Kidney epithelial cell (primary cell): ENCODE measurements around the gene ZNF573. TPM values are rescaled to one million over a fixed set of nuclear protein-coding genes. Genes with fewer than 3 reads are reported as not detected.
A peak's percentile ranks its signal among the peaks of the same experiment; 100 is the strongest.
"Not testable (repeated sequence)": the region's sequence is repeated elsewhere in the genome, so short reads cannot be mapped to it uniquely, and the experiment has no call there.

ENCODE experiments used
- DNase-seq: peaks from one replicate; pipeline ENCODE4 v3.0.0-alpha.2; 2010; ENCODE audit warnings: low read depth
- H3K27me3 ChIP-seq: 2 replicates; pipeline ENCODE4 v1.6.0; 2011; ENCODE audit warnings: low read length; ENCODE audit not compliant: control insufficient read depth, insufficient read depth
- H3K36me3 ChIP-seq: 2 replicates; pipeline ENCODE4 v1.5.1; 2011; ENCODE audit warnings: low read length; ENCODE audit not compliant: control insufficient read depth, insufficient read depth
- H3K4me3 ChIP-seq: 2 replicates; pipeline ENCODE4 v1.5.1; 2011; ENCODE audit warnings: low read depth, mild to moderate bottlenecking, control low read depth, low read length
- CTCF ChIP-seq: IDR thresholded peaks from 2 replicates; pipeline ENCODE4 v1.5.1; 2011; ENCODE audit warnings: mild to moderate bottlenecking, moderate library complexity, low read length, control low read depth, inconsistent platforms; ENCODE audit not compliant: insufficient read depth, poor library complexity, severe bottlenecking
- total RNA-seq: library from RNA; depleted of rRNA; stranded (reverse); fragments of >200 nt; gene quantifications from 2 replicates; pipeline ENCODE4 v1.2.3, GENCODE V29; 2015

ZNF573 gene
- total RNA-seq: 3.1 and 14.1 TPM in 2 replicates

- peak within 1 kb of the TSS; percentile 93 for H3K4me3 ChIP-seq
- DNase-seq: peak; percentile 70
- no peaks in the 10 kb centered on the region for H3K36me3 ChIP-seq
- peak; percentile 26 for TF ChIP-seq CTCF
- no peaks in the 10 kb centered on the region for H3K27me3 ChIP-seq
These were observed at the start of gene ZNF573 for GRCh38 chr19:37779127-37780005. ZNF573 (minus strand) TSS chr19:37779586; CDS start chr19:37773729, 5,857 bp downstream.

GRCh38 chr19:37817180-37817981 lies 38.0 kb upstream of the ZNF573 start:
- no peak for DNase-seq
- Histone ChIP-seq H3K36me3 (no peaks in the 10 kb centered on the region), H3K27me3 (peaks cover 3% of the 10 kb centered on the region), H3K4me3 (peak overlapping the region; percentile 56)
- TF ChIP-seq CTCF: no peak

- not testable (repeated sequence) for H3K36me3 ChIP-seq, H3K27me3 ChIP-seq, DNase-seq, H3K4me3 ChIP-seq
These were observed 36.2 kb upstream of the ZNF573 start for GRCh38 chr19:37815611-37816010.

- Histone ChIP-seq H3K36me3 (no peaks in the 10 kb centered on the region), H3K27me3 (peaks cover 3% of the 10 kb centered on the region), H3K4me3 (no peak overlapping the region)
- no peak for TF ChIP-seq CTCF
- no peak for DNase-seq
These were observed 34.0 kb upstream of the ZNF573 start for GRCh38 chr19:37813340-37813739.

- Histone ChIP-seq H3K4me3 (no peak overlapping the region), H3K27me3 (no peaks in the 10 kb centered on the region), H3K36me3 (no peaks in the 10 kb centered on the region)
- TF ChIP-seq CTCF: no peak
- no peak for DNase-seq
These were observed 30.0 kb upstream of the ZNF573 start for GRCh38 chr19:37809366-37809765.

- Histone ChIP-seq H3K36me3 (no peaks in the 10 kb centered on the region), H3K27me3 (no peaks in the 10 kb centered on the region), H3K4me3 (no peak overlapping the region)
- DNase-seq: no peak
- TF ChIP-seq CTCF: no peak
These were observed 24.0 kb upstream of the ZNF573 start for GRCh38 chr19:37803249-37803840.
